ENCODE measurements around the gene TNFRSF1A.
A peak's percentile ranks its signal among the peaks of the same experiment; 100 is the strongest.

The TNFRSF1A gene

GRCh38 chr12:6369916-6370575, 28.2 kb upstream of the TNFRSF1A start:
- Histone ChIP-seq H3K9ac (ENCODE audit: low read length) (no peak overlapping the region), H3K27ac (ENCODE audit: low read depth, low read length) (no peak overlapping the region), H3F3A (ENCODE audit: insufficient read depth) (no peaks in the 10 kb centered on the region), H3K4me2 (ENCODE audit: low read depth, low read length, poor library complexity, severe bottlenecking) (no peak overlapping the region), H4K20me1 (ENCODE audit: low read depth, low read length) (no peaks in the 10 kb centered on the region), H3K9me2 (replicated peaks; ENCODE audit: insufficient read depth, low read length) (no peaks in the 10 kb centered on the region), H3K27me3 (ENCODE audit: low read length) (no peaks in the 10 kb centered on the region), H2AFZ (ENCODE audit: low read depth, low read length, severe bottlenecking) (no peak overlapping the region), H3K36me3 (ENCODE audit: low read length) (no peaks in the 10 kb centered on the region), H3K9me3 (ENCODE audit: insufficient read depth, low read length) (no peaks in the 10 kb centered on the region), H3K4me3 (ENCODE audit: insufficient read depth, low read length, poor library complexity, severe bottlenecking) (no peak overlapping the region), H3K79me2 (ENCODE audit: insufficient read depth, low read length) (no peaks in the 10 kb centered on the region)
- TF ChIP-seq CTCF (IDR thresholded peaks at IDR 0.05; ENCODE audit: insufficient read depth, low read length, poor library complexity, severe bottlenecking), result no peak
- TF ChIP-seq EZH2phosphoT487 (conservative IDR thresholded peaks at IDR 0.05; ENCODE audit: low read length), result no peak

- Histone ChIP-seq H3F3A (ENCODE audit: insufficient read depth) (no peaks in the 10 kb centered on the region), H3K4me2 (ENCODE audit: low read depth, low read length, poor library complexity, severe bottlenecking) (no peak overlapping the region), H2AFZ (ENCODE audit: low read depth, low read length, severe bottlenecking) (no peak overlapping the region), H3K9me3 (ENCODE audit: insufficient read depth, low read length) (no peaks in the 10 kb centered on the region), H4K20me1 (ENCODE audit: low read depth, low read length) (no peaks in the 10 kb centered on the region), H3K4me3 (ENCODE audit: insufficient read depth, low read length, poor library complexity, severe bottlenecking) (no peak overlapping the region), H3K9me2 (replicated peaks; ENCODE audit: insufficient read depth, low read length) (no peaks in the 10 kb centered on the region), H3K36me3 (ENCODE audit: low read length) (no peaks in the 10 kb centered on the region), H3K79me2 (ENCODE audit: insufficient read depth, low read length) (no peaks in the 10 kb centered on the region), H3K27me3 (ENCODE audit: low read length) (no peaks in the 10 kb centered on the region), H3K9ac (ENCODE audit: low read length) (no peak overlapping the region), H3K27ac (ENCODE audit: low read depth, low read length) (no peak overlapping the region)
- TF ChIP-seq CTCF (IDR thresholded peaks at IDR 0.05; ENCODE audit: insufficient read depth, low read length, poor library complexity, severe bottlenecking) (no peak), EZH2phosphoT487 (conservative IDR thresholded peaks at IDR 0.05; ENCODE audit: low read length) (no peak)
Measured at GRCh38 chr12:6368906-6369525, 27.1 kb upstream of the TNFRSF1A start.

GRCh38 chr12:6367969-6368892, 26.4 kb upstream of the TNFRSF1A start:
- Histone ChIP-seq H3K36me3 (ENCODE audit: low read length) (no peaks in the 10 kb centered on the region), H3K9ac (ENCODE audit: low read length) (no peak overlapping the region), H3K4me2 (ENCODE audit: low read depth, low read length, poor library complexity, severe bottlenecking) (no peak overlapping the region), H3K9me2 (replicated peaks; ENCODE audit: insufficient read depth, low read length) (no peaks in the 10 kb centered on the region), H3K27ac (ENCODE audit: low read depth, low read length) (no peak overlapping the region), H3F3A (ENCODE audit: insufficient read depth) (no peaks in the 10 kb centered on the region), H3K27me3 (ENCODE audit: low read length) (no peaks in the 10 kb centered on the region), H4K20me1 (ENCODE audit: low read depth, low read length) (no peaks in the 10 kb centered on the region), H3K9me3 (ENCODE audit: insufficient read depth, low read length) (no peaks in the 10 kb centered on the region), H3K79me2 (ENCODE audit: insufficient read depth, low read length) (no peaks in the 10 kb centered on the region), H3K4me3 (ENCODE audit: insufficient read depth, low read length, poor library complexity, severe bottlenecking) (no peak overlapping the region), H2AFZ (ENCODE audit: low read depth, low read length, severe bottlenecking) (peak overlapping the region; percentile 61)
- TF ChIP-seq CTCF (IDR thresholded peaks at IDR 0.05; ENCODE audit: insufficient read depth, low read length, poor library complexity, severe bottlenecking) (no peak), EZH2phosphoT487 (conservative IDR thresholded peaks at IDR 0.05; ENCODE audit: low read length) (no peak)

Measured in SU-DHL-6 (cell line).